Measurements from ENCODE around the gene NUDT9.
A peak's percentile ranks its signal among the peaks of the same experiment; 100 is the strongest.
"Not testable (repeated sequence)": the region's sequence is repeated elsewhere in the genome, so short reads cannot be mapped to it uniquely, and the experiment has no call there.

Gene NUDT9

DNA sequence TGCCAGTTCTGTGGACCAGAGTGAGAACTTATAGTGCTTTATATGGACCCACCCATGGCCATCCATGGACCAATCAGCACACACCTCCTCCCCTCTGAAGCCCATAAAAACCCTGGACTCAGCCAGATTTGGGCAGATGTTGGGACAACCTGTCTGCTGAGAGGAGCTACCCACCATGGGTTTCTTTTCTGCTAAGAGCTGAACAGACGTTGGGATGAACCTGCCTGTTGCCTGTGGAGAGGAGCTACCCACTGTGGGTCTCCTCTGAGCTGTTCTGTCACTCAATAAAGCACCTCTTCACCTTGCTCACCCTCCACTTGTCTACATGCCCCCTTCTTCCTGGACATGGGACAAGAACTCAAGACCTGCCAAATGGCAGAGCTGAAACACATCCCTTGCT is 22.4 kb upstream of the NUDT9 start:
- no peak overlapping the region for H2BK15ac ChIP-seq (ENCODE audit: low read length)
- H3K14ac ChIP-seq (ENCODE audit: low read length), result no peak overlapping the region
- H3K36me3 ChIP-seq (replicated peaks in 1 of 2; ENCODE audit: control insufficient read depth in 2 of 2, insufficient read depth in 2 of 2, low read length in 2 of 2), result no peaks in the 10 kb centered on the region

DNA sequence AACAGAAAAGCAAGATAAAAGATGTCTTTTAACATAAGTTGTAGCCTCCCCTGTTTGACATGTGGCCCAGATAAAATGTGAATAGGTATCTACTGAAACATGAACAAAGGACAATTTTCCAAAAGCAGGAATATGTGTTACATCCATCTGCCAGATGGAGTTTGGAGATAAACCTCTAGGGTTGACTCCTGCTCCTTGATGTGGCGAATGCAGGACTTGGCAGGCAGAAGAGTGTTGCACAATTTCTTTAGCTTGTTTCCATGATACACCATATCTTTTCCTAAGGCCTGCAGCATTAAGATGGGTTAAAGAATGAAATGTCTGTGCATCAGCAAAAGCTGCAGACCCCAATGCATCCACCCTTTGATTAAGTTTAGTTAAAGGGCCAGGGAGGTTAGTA is 18.6 kb upstream of the NUDT9 start:
- H2BK12ac ChIP-seq (ENCODE audit: low read length); H3K4ac ChIP-seq (ENCODE audit: low read length); DNase-seq (ENCODE audit: low spot score); H3K36me3 ChIP-seq (replicated peaks in 1 of 2; ENCODE audit: control insufficient read depth in 2 of 2, insufficient read depth in 2 of 2, low read length in 2 of 2); H3K18ac ChIP-seq (ENCODE audit: low read length); H3K23ac ChIP-seq (ENCODE audit: low read depth, low read length, poor library complexity); H3K4me1 ChIP-seq (ENCODE audit: control insufficient read depth in 2 of 2, insufficient read depth in 1 of 2, low read depth in 1 of 2, low read length in 2 of 2); H2AFZ ChIP-seq (ENCODE audit: low read length); H4K91ac ChIP-seq (ENCODE audit: low read depth, low read length, poor library complexity); H3K9me3 ChIP-seq (replicated peaks in 1 of 2; ENCODE audit: control insufficient read depth in 2 of 2, insufficient read depth in 1 of 2, low read depth in 1 of 2, low read length in 2 of 2); H2BK120ac ChIP-seq (ENCODE audit: low read depth, low read length); H3K27ac ChIP-seq (replicated peaks; ENCODE audit: low read length); H3K14ac ChIP-seq (ENCODE audit: low read length); H4K8ac ChIP-seq (ENCODE audit: low read depth, low read length); H3K27me3 ChIP-seq (ENCODE audit: control insufficient read depth in 3 of 3, insufficient read depth in 3 of 3, low read depth in 1 of 3, low read length in 3 of 3); H2BK5ac ChIP-seq (ENCODE audit: low read length); H3K79me1 ChIP-seq (ENCODE audit: low read depth, low read length); H3K4me3 ChIP-seq (ENCODE audit: low read length in 2 of 2); H3K9ac ChIP-seq (ENCODE audit: low read depth, low read length, poor library complexity); H3K4me2 ChIP-seq (ENCODE audit: insufficient read depth, low read length, poor library complexity, severe bottlenecking); H2AK5ac ChIP-seq (ENCODE audit: low read depth, low read length); H2BK15ac ChIP-seq (ENCODE audit: low read length): not testable (repeated sequence)
- no CpG with 5 or more reads among the region's 1 CpG for WGBS, 2 donors (ENCODE audit: extremely low coverage in 2 of 2, insufficient read length in 2 of 2, insufficient replicate concordance in 1 of 2)

More for the DNA sequence above, 22.4 kb upstream of the NUDT9 start:
- no peak for DNase-seq (ENCODE audit: low spot score)
- H4K8ac ChIP-seq (ENCODE audit: low read depth, low read length), result no peak overlapping the region
- H3K27ac ChIP-seq (replicated peaks; ENCODE audit: low read length), result no peak overlapping the region
- no CpG with 5 or more reads among the region's 1 CpG for WGBS, 2 donors (ENCODE audit: extremely low coverage in 2 of 2, insufficient read length in 2 of 2, insufficient replicate concordance in 1 of 2)
- H3K23ac ChIP-seq (ENCODE audit: low read depth, low read length, poor library complexity), result no peak overlapping the region
- no peak overlapping the region for H3K4ac ChIP-seq (ENCODE audit: low read length)
- H2AK5ac ChIP-seq (ENCODE audit: low read depth, low read length), result peak overlapping the region; percentile 19
- H2BK5ac ChIP-seq (ENCODE audit: low read length), result no peak overlapping the region
- H3K4me2 ChIP-seq (ENCODE audit: insufficient read depth, low read length, poor library complexity, severe bottlenecking), result no peak overlapping the region
- no peak overlapping the region for H3K4me3 ChIP-seq (ENCODE audit: low read length in 2 of 2)
- H2BK12ac ChIP-seq (ENCODE audit: low read length), result no peak overlapping the region
- peaks cover 0 to 2% (median 0%) of the 10 kb centered on the region in 3 experiments for H3K27me3 ChIP-seq (ENCODE audit: control insufficient read depth in 3 of 3, insufficient read depth in 3 of 3, low read depth in 1 of 3, low read length in 3 of 3)
- no peak overlapping the region for H3K9ac ChIP-seq (ENCODE audit: low read depth, low read length, poor library complexity)
- H3K4me1 ChIP-seq (ENCODE audit: control insufficient read depth in 2 of 2, insufficient read depth in 1 of 2, low read depth in 1 of 2, low read length in 2 of 2), result no peaks in the 10 kb centered on the region
- H3K9me3 ChIP-seq (replicated peaks in 1 of 2; ENCODE audit: control insufficient read depth in 2 of 2, insufficient read depth in 1 of 2, low read depth in 1 of 2, low read length in 2 of 2), result peaks cover 0 to 3% of the 10 kb centered on the region in 2 donors
- H2BK120ac ChIP-seq (ENCODE audit: low read depth, low read length), result peak overlapping the region; percentile 9
- no peak overlapping the region for H3K18ac ChIP-seq (ENCODE audit: low read length)
- H2AFZ ChIP-seq (ENCODE audit: low read length), result no peak overlapping the region
- no peak overlapping the region for H4K91ac ChIP-seq (ENCODE audit: low read depth, low read length, poor library complexity)
- H3K79me1 ChIP-seq (ENCODE audit: low read depth, low read length), result no peaks in the 10 kb centered on the region

- H2AFZ ChIP-seq (ENCODE audit: low read length), result no peak overlapping the region
These were observed 17.1 kb upstream of the NUDT9 start for GRCh38 chr4:87405211-87405820.

DNA sequence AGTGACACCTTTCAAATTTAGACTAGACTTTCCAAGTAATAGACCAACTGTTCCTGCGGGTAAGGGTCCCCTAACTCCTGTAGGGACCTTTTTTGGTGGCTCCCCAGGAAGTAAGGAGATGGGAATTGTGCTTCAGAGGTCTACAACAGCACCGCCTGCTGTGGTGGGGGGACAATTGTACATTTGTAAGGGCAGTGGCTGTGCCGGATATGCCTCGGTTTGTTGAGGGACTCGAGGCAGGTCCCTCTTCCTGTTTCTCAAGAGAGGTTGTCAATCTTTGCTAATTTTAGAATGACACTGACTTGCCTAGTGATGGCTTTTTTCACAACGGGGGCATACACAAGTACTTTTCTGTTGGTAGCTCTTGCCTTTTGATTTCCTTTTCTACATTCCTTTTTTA is 15.9 kb upstream of the NUDT9 start:
- no peak overlapping the region for H3K4ac ChIP-seq (ENCODE audit: low read length)
- no peak overlapping the region for H3K4me2 ChIP-seq (ENCODE audit: insufficient read depth, low read length, poor library complexity, severe bottlenecking)
- no peak overlapping the region for H2BK5ac ChIP-seq (ENCODE audit: low read length)
- no peak overlapping the region for H4K91ac ChIP-seq (ENCODE audit: low read depth, low read length, poor library complexity)
- peak overlapping the region; percentile 18 for H2AFZ ChIP-seq (ENCODE audit: low read length)
- H3K4me1 ChIP-seq (ENCODE audit: control insufficient read depth in 2 of 2, insufficient read depth in 1 of 2, low read depth in 1 of 2, low read length in 2 of 2), result peaks cover 2 to 9% of the 10 kb centered on the region in 2 donors
- no peak for DNase-seq (ENCODE audit: low spot score)
- H3K23ac ChIP-seq (ENCODE audit: low read depth, low read length, poor library complexity), result no peak overlapping the region
- WGBS, 2 donors (ENCODE audit: extremely low coverage in 2 of 2, insufficient read length in 2 of 2, insufficient replicate concordance in 1 of 2), result no CpG with 5 or more reads among the region's 6 CpGs
- H3K18ac ChIP-seq (ENCODE audit: low read length), result peak overlapping the region; percentile 31
- no peak overlapping the region for H2AK5ac ChIP-seq (ENCODE audit: low read depth, low read length)
- H3K79me1 ChIP-seq (ENCODE audit: low read depth, low read length), result no peaks in the 10 kb centered on the region
- no peaks in the 10 kb centered on the region for H3K36me3 ChIP-seq (replicated peaks in 1 of 2; ENCODE audit: control insufficient read depth in 2 of 2, insufficient read depth in 2 of 2, low read length in 2 of 2)
- no peak overlapping the region for H2BK15ac ChIP-seq (ENCODE audit: low read length)
- no peak overlapping the region for H3K4me3 ChIP-seq (ENCODE audit: low read length in 2 of 2)
- no peaks in the 10 kb centered on the region for H3K9me3 ChIP-seq (replicated peaks in 1 of 2; ENCODE audit: control insufficient read depth in 2 of 2, insufficient read depth in 1 of 2, low read depth in 1 of 2, low read length in 2 of 2)
- no peak overlapping the region for H4K8ac ChIP-seq (ENCODE audit: low read depth, low read length)
- H3K9ac ChIP-seq (ENCODE audit: low read depth, low read length, poor library complexity), result no peak overlapping the region
- H3K14ac ChIP-seq (ENCODE audit: low read length), result no peak overlapping the region
- no peak overlapping the region for H2BK12ac ChIP-seq (ENCODE audit: low read length)
- peaks cover 0 to 2% (median 0%) of the 10 kb centered on the region in 3 experiments for H3K27me3 ChIP-seq (ENCODE audit: control insufficient read depth in 3 of 3, insufficient read depth in 3 of 3, low read depth in 1 of 3, low read length in 3 of 3)
- H2BK120ac ChIP-seq (ENCODE audit: low read depth, low read length), result no peak overlapping the region
- no peak overlapping the region for H3K27ac ChIP-seq (replicated peaks; ENCODE audit: low read length)

More at GRCh38 chr4:87405211-87405820, 17.1 kb upstream of the NUDT9 start:
- no peak for DNase-seq (ENCODE audit: low spot score)
- peaks cover 0 to 2% (median 0%) of the 10 kb centered on the region in 3 experiments for H3K27me3 ChIP-seq (ENCODE audit: control insufficient read depth in 3 of 3, insufficient read depth in 3 of 3, low read depth in 1 of 3, low read length in 3 of 3)
- no peak overlapping the region for H2BK12ac ChIP-seq (ENCODE audit: low read length)
- no CpG with 5 or more reads among the region's 5 CpGs for WGBS, 2 donors (ENCODE audit: extremely low coverage in 2 of 2, insufficient read length in 2 of 2, insufficient replicate concordance in 1 of 2)
- no peak overlapping the region for H3K27ac ChIP-seq (replicated peaks; ENCODE audit: low read length)
- H3K79me1 ChIP-seq (ENCODE audit: low read depth, low read length), result no peaks in the 10 kb centered on the region
- no peak overlapping the region for H3K4me3 ChIP-seq (ENCODE audit: low read length in 2 of 2)
- H3K18ac ChIP-seq (ENCODE audit: low read length), result no peak overlapping the region
- no peak overlapping the region for H3K4me2 ChIP-seq (ENCODE audit: insufficient read depth, low read length, poor library complexity, severe bottlenecking)
- no peak overlapping the region for H3K23ac ChIP-seq (ENCODE audit: low read depth, low read length, poor library complexity)
- H2BK5ac ChIP-seq (ENCODE audit: low read length), result no peak overlapping the region
- H4K91ac ChIP-seq (ENCODE audit: low read depth, low read length, poor library complexity), result no peak overlapping the region
- no peak overlapping the region for H3K4ac ChIP-seq (ENCODE audit: low read length)
- H2BK15ac ChIP-seq (ENCODE audit: low read length), result no peak overlapping the region
- no peak overlapping the region for H4K8ac ChIP-seq (ENCODE audit: low read depth, low read length)
- H3K4me1 ChIP-seq (ENCODE audit: control insufficient read depth in 2 of 2, insufficient read depth in 1 of 2, low read depth in 1 of 2, low read length in 2 of 2), result peaks cover 2 to 9% of the 10 kb centered on the region in 2 donors
- no peak overlapping the region for H2BK120ac ChIP-seq (ENCODE audit: low read depth, low read length)
- no peaks in the 10 kb centered on the region for H3K36me3 ChIP-seq (replicated peaks in 1 of 2; ENCODE audit: control insufficient read depth in 2 of 2, insufficient read depth in 2 of 2, low read length in 2 of 2)
- peaks cover 0 to 3% of the 10 kb centered on the region in 2 donors for H3K9me3 ChIP-seq (replicated peaks in 1 of 2; ENCODE audit: control insufficient read depth in 2 of 2, insufficient read depth in 1 of 2, low read depth in 1 of 2, low read length in 2 of 2)
- H2AK5ac ChIP-seq (ENCODE audit: low read depth, low read length), result no peak overlapping the region
- no peak overlapping the region for H3K9ac ChIP-seq (ENCODE audit: low read depth, low read length, poor library complexity)
- no peak overlapping the region for H3K14ac ChIP-seq (ENCODE audit: low read length)
